Measurements from ENCODE around the gene PSMD1.

DNA sequence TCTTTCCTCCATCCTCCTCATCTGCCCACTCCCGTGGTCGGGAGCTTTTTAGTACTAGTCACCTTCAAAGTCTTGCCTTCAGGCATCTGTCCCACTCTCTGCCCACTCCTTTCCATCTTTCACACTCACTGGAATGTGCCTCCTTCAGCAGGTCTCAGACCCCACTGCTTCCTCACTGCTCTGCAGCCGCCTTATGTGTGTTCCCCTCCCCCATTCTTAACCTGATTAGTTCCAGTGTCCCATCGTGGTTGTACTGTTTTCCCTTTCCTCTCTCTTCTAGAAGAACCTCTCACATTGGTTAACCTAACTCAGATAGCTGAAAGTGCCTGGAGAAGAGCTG lies 144.8 kb downstream of the PSMD1 start:
- TF ChIP-seq POLR2AphosphoS5 (IDR thresholded peaks at IDR 0.05; ENCODE audit: insufficient read depth, low read depth, low read length) = no peak
- no peak for TF ChIP-seq POLR2A (IDR thresholded peaks at IDR 0.05; ENCODE audit: low read depth, low read length)
- TF ChIP-seq, protein P1, sequence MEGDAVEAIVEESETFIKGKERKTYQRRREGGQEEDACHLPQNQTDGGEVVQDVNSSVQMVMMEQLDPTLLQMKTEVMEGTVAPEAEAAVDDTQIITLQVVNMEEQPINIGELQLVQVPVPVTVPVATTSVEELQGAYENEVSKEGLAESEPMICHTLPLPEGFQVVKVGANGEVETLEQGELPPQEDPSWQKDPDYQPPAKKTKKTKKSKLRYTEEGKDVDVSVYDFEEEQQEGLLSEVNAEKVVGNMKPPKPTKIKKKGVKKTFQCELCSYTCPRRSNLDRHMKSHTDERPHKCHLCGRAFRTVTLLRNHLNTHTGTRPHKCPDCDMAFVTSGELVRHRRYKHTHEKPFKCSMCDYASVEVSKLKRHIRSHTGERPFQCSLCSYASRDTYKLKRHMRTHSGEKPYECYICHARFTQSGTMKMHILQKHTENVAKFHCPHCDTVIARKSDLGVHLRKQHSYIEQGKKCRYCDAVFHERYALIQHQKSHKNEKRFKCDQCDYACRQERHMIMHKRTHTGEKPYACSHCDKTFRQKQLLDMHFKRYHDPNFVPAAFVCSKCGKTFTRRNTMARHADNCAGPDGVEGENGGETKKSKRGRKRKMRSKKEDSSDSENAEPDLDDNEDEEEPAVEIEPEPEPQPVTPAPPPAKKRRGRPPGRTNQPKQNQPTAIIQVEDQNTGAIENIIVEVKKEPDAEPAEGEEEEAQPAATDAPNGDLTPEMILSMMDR (IDR thresholded peaks at IDR 0.05; ENCODE audit: extremely low read depth in 1 of 2, insufficient read depth in 1 of 2, low read depth in 1 of 2, low read length in 2 of 2) = no peak
- TF ChIP-seq, protein P2, sequence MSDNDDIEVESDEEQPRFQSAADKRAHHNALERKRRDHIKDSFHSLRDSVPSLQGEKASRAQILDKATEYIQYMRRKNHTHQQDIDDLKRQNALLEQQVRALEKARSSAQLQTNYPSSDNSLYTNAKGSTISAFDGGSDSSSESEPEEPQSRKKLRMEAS (IDR thresholded peaks at IDR 0.05; ENCODE audit: insufficient read depth, insufficient read length) = no peak
- TF ChIP-seq EZH2 (IDR thresholded peaks at IDR 0.05; ENCODE audit: borderline replicate concordance, low read depth, low read length, severe bottlenecking) = no peak
- TF ChIP-seq FOS (IDR thresholded peaks at IDR 0.05; ENCODE audit: borderline replicate concordance, insufficient read depth, low read length) = no peak
- no peak for TF ChIP-seq MYC (IDR thresholded peaks at IDR 0.05; ENCODE audit: low read depth, low read length)
- TF ChIP-seq JUN (IDR thresholded peaks at IDR 0.05; ENCODE audit: borderline replicate concordance, insufficient read depth, insufficient read length, low read depth) = no peak
